HepG2 (cell line): ENCODE data around the gene CCDC28A. TPM values are rescaled to one million over a fixed set of nuclear protein-coding genes. Genes with fewer than 3 reads are reported as not detected.
A peak's percentile ranks its signal among the peaks of the same experiment; 100 is the strongest.

ENCODE experiments used
- ATF1 ChIP-seq: IDR thresholded peaks from 2 replicates; pipeline ENCODE4 v1.6.1; 2016; ENCODE audit warnings: mild to moderate bottlenecking, control low read depth
- CCDC6 ChIP-seq: sonication (generic); formaldehyde crosslinking; IDR thresholded peaks from 2 replicates; pipeline ENCODE4 v1.8.1; 2022; ENCODE audit warnings: mild to moderate bottlenecking, missing genetic modification reagents, moderate library complexity
- DMAP1 ChIP-seq: IDR thresholded peaks from 2 replicates; pipeline ENCODE4 v1.6.1; 2016
- ELF1 ChIP-seq: sonication (generic); formaldehyde crosslinking; IDR thresholded peaks from 2 replicates; pipeline ENCODE4 v1.4.0; 2020; ENCODE audit warnings: missing genetic modification reagents
- ETV5 ChIP-seq: IDR thresholded peaks from 2 replicates; pipeline ENCODE4 v1.6.1; 2018; ENCODE audit warnings: missing biosample characterization, missing genetic modification reagents, inconsistent platforms, borderline replicate concordance
- FOXA1 ChIP-seq, 2 experiments: fragments of 450-650 bp in 1 of 2; sonication (generic) in 1 of 2; formaldehyde crosslinking in 1 of 2; IDR thresholded peaks; 2 replicates each; pipeline versions ENCODE4 v1.4.0 to v1.6.1; 2016 to 2020; ENCODE audit warnings: missing genetic modification reagents in 1 of 2
- KAT2B ChIP-seq: fragments of 150-350 bp; IDR thresholded peaks from 2 replicates; pipeline ENCODE4 v1.6.1; 2014; ENCODE audit warnings: low read depth, low read length, borderline replicate concordance
- MAFF ChIP-seq: IDR thresholded peaks from 2 replicates; pipeline ENCODE4 v1.6.1; 2011; ENCODE audit warnings: low read depth, low read length, improper control_type of control experiment
- MIXL1 ChIP-seq: IDR thresholded peaks from 2 replicates; pipeline ENCODE4 v1.6.1; 2016
- PHF21A ChIP-seq: sonication (generic); formaldehyde crosslinking; IDR thresholded peaks from 2 replicates; pipeline ENCODE4 v1.5.0; 2020; ENCODE audit warnings: mild to moderate bottlenecking, missing genetic modification reagents
- POLR2A ChIP-seq, 2 experiments: IDR thresholded peaks; 2 replicates each; pipeline ENCODE4 v1.6.1; 2011; ENCODE audit warnings: low read depth in 2 of 2, low read length in 2 of 2, mild to moderate bottlenecking in 1 of 2, moderate library complexity in 1 of 2; ENCODE audit not compliant: insufficient read depth in 1 of 2
- RCOR2 ChIP-seq: IDR thresholded peaks from 2 replicates; pipeline ENCODE4 v1.6.1; 2016; ENCODE audit warnings: missing biosample characterization, missing genetic modification reagents
- REL ChIP-seq: sonication (generic); formaldehyde crosslinking; conservative IDR thresholded peaks from 2 replicates; pipeline ENCODE4 v1.8.0; 2022; ENCODE audit warnings: mild to moderate bottlenecking, missing genetic modification reagents, moderate library complexity
- SATB2 ChIP-seq: sonication (generic); formaldehyde crosslinking; IDR thresholded peaks from 2 replicates; pipeline ENCODE4 v1.5.0; 2020; ENCODE audit warnings: missing genetic modification reagents
- SSRP1 ChIP-seq: IDR thresholded peaks from 2 replicates; pipeline ENCODE4 v1.6.1; 2016; ENCODE audit warnings: control low read depth
- TGIF2 ChIP-seq: IDR thresholded peaks from 2 replicates; pipeline ENCODE4 v1.6.1; 2016; ENCODE audit warnings: control low read depth, missing compliant biosample characterization
- ZBTB21 ChIP-seq: sonication (generic); formaldehyde crosslinking; IDR thresholded peaks from 2 replicates; pipeline ENCODE4 v1.4.0; 2020; ENCODE audit warnings: missing genetic modification reagents
- ZNF430 ChIP-seq: sonication (generic); formaldehyde crosslinking; IDR thresholded peaks from 2 replicates; pipeline ENCODE4 v1.9.0; 2021; ENCODE audit warnings: mild to moderate bottlenecking, missing genetic modification reagents
- ZNF484 ChIP-seq: sonication (generic); formaldehyde crosslinking; IDR thresholded peaks from 2 replicates; pipeline ENCODE4 v1.5.1; 2020; ENCODE audit warnings: mild to moderate bottlenecking, low read depth, missing genetic modification reagents, borderline replicate concordance
- ZNF563 ChIP-seq: sonication (generic); formaldehyde crosslinking; IDR thresholded peaks from 2 replicates; pipeline ENCODE4 v1.8.0; 2022; ENCODE audit warnings: mild to moderate bottlenecking, moderate library complexity, missing genetic modification reagents
- polyA plus RNA-seq, 8 experiments: library from polyadenylated mRNA; depleted of rRNA in 3 of 8; stranded (reverse) in 7 of 8; unstranded in 1 of 8; fragments of >200 nt; fragmentation: Illumina TruSeq in 4 of 8; extraction: Trizol in 4 of 8; gene quantifications; 2 replicates each; pipeline versions ENCODE4 v1.2.1 to v1.2.3, GENCODE V29; 2011 to 2016; ENCODE audit warnings: low read depth in 4 of 8, missing spikeins in 1 of 8, mixed read lengths in 1 of 8; ENCODE audit not compliant: insufficient read depth in 1 of 8
- total RNA-seq, 5 experiments: library from RNA; depleted of rRNA; stranded (reverse); fragments of >200 nt; fragmentation: Illumina TruSeq; extraction: Trizol; gene quantifications; 2 replicates each; pipeline ENCODE4 v1.2.3, GENCODE V29; 2016; ENCODE audit warnings: low read depth in 1 of 5
- TF ChIP-seq, protein P1 (sequence below): sonication (generic); formaldehyde crosslinking; conservative IDR thresholded peaks from 2 replicates; pipeline ENCODE4 v1.4.0; 2020; ENCODE audit warnings: missing genetic modification reagents
- TF ChIP-seq, protein P2 (sequence below): sonication (generic); formaldehyde crosslinking; IDR thresholded peaks from 2 replicates; pipeline ENCODE4 v1.5.0; 2020; ENCODE audit warnings: missing genetic modification reagents, mild to moderate bottlenecking, borderline replicate concordance
- TF ChIP-seq, protein P3 (sequence below): sonication (generic); formaldehyde crosslinking; IDR thresholded peaks from 2 replicates; pipeline ENCODE4 v1.4.0; 2020; ENCODE audit warnings: missing genetic modification reagents
- TF ChIP-seq, protein P4 (sequence below): IDR thresholded peaks from 2 replicates; pipeline ENCODE4 v1.6.1; 2016; ENCODE audit warnings: mild to moderate bottlenecking

CCDC28A gene
- total and polyA plus RNA-seq, 2 of the 13 experiments (the other 11 are each of a cell fraction or from before 2014, with no cell fraction given): 15.8 TPM

DNA sequence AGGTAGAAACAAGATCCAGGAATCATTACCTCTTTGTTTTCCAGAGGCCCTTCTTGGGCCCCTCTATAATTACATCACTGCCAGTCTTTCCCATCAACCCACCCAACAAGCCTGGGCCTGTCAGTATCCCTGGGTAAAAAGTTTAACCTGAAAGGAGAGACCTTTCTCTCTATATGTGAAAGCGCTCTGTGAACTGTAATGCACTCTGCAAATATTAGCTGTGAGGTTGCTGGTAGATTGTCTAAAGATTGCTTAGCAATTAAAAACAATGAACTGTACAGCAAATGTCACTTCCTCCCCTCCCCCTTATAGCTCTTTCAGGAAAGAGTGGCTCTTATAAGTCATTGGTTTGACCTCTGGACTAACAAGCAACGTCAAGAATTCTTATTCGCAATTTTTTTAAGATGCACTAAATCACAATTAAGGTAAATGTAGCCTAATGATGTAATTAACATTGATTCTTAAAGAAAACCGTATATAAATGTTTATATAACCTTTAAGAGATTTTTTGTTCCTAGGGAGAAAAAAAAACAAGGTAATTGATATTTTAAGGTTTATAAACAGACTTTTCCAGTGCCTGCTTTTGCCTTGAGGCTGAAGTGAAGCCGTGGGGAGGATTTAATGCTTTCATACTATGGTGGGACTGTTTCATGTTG is 40.7 kb downstream of the CCDC28A start (continued):
- TF ChIP-seq, protein P1, sequence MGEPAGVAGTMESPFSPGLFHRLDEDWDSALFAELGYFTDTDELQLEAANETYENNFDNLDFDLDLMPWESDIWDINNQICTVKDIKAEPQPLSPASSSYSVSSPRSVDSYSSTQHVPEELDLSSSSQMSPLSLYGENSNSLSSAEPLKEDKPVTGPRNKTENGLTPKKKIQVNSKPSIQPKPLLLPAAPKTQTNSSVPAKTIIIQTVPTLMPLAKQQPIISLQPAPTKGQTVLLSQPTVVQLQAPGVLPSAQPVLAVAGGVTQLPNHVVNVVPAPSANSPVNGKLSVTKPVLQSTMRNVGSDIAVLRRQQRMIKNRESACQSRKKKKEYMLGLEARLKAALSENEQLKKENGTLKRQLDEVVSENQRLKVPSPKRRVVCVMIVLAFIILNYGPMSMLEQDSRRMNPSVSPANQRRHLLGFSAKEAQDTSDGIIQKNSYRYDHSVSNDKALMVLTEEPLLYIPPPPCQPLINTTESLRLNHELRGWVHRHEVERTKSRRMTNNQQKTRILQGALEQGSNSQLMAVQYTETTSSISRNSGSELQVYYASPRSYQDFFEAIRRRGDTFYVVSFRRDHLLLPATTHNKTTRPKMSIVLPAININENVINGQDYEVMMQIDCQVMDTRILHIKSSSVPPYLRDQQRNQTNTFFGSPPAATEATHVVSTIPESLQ (CRISPR knock-in tag): no peak
- TF ChIP-seq SSRP1 (no peak), ZNF430 (CRISPR knock-in tag) (0 out of 2 replicates have a peak, but pooled peaks have one; percentile 49), POLR2A (IDR thresholded peaks at IDR 0.05; ENCODE audit: insufficient read depth in 1 of 2, low read depth in 2 of 2, low read length in 2 of 2) (no peak), MIXL1 (peak; percentile 69), SATB2 (CRISPR knock-in tag) (no peak), ATF1 (CRISPR knock-in tag) (peak; percentile 57; the same call in 1 of the 2 replicates), ZNF484 (CRISPR knock-in tag) (no peak), PHF21A (CRISPR knock-in tag) (peak; percentile 85), KAT2B (no peak), RCOR2 (CRISPR knock-in tag) (0 out of 2 replicates have a peak, but pooled peaks have one; percentile 28), ELF1 (CRISPR knock-in tag) (0 out of 2 replicates have a peak, but pooled peaks have one; percentile 11), TGIF2 (CRISPR knock-in tag) (0 out of 2 replicates have a peak, but pooled peaks have one; percentile 38), REL (CRISPR knock-in tag) (no peak), FOXA1 (IDR thresholded peaks at IDR 0.05) (no peak), FOXA1 (CRISPR knock-in tag; IDR thresholded peaks at IDR 0.05) (peak; percentile 60; the same call in 1 of the 2 replicates), ETV5 (CRISPR knock-in tag) (peak; percentile 42; the same call in 1 of the 2 replicates), MAFF (no peak), CCDC6 (0 out of 2 replicates have a peak, but pooled peaks have one; percentile 28), ZNF563 (CRISPR knock-in tag) (no peak), ZBTB21 (0 out of 2 replicates have a peak, but pooled peaks have one; percentile 48), DMAP1 (CRISPR knock-in tag) (0 out of 2 replicates have a peak, but pooled peaks have one; percentile 42)
- TF ChIP-seq, protein P2, sequence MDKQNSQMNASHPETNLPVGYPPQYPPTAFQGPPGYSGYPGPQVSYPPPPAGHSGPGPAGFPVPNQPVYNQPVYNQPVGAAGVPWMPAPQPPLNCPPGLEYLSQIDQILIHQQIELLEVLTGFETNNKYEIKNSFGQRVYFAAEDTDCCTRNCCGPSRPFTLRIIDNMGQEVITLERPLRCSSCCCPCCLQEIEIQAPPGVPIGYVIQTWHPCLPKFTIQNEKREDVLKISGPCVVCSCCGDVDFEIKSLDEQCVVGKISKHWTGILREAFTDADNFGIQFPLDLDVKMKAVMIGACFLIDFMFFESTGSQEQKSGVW (CRISPR knock-in tag): no peak
- TF ChIP-seq, protein P3, sequence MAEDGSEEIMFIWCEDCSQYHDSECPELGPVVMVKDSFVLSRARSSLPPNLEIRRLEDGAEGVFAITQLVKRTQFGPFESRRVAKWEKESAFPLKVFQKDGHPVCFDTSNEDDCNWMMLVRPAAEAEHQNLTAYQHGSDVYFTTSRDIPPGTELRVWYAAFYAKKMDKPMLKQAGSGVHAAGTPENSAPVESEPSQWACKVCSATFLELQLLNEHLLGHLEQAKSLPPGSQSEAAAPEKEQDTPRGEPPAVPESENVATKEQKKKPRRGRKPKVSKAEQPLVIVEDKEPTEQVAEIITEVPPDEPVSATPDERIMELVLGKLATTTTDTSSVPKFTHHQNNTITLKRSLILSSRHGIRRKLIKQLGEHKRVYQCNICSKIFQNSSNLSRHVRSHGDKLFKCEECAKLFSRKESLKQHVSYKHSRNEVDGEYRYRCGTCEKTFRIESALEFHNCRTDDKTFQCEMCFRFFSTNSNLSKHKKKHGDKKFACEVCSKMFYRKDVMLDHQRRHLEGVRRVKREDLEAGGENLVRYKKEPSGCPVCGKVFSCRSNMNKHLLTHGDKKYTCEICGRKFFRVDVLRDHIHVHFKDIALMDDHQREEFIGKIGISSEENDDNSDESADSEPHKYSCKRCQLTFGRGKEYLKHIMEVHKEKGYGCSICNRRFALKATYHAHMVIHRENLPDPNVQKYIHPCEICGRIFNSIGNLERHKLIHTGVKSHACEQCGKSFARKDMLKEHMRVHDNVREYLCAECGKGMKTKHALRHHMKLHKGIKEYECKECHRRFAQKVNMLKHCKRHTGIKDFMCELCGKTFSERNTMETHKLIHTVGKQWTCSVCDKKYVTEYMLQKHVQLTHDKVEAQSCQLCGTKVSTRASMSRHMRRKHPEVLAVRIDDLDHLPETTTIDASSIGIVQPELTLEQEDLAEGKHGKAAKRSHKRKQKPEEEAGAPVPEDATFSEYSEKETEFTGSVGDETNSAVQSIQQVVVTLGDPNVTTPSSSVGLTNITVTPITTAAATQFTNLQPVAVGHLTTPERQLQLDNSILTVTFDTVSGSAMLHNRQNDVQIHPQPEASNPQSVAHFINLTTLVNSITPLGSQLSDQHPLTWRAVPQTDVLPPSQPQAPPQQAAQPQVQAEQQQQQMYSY: no peak
- TF ChIP-seq, protein P4, sequence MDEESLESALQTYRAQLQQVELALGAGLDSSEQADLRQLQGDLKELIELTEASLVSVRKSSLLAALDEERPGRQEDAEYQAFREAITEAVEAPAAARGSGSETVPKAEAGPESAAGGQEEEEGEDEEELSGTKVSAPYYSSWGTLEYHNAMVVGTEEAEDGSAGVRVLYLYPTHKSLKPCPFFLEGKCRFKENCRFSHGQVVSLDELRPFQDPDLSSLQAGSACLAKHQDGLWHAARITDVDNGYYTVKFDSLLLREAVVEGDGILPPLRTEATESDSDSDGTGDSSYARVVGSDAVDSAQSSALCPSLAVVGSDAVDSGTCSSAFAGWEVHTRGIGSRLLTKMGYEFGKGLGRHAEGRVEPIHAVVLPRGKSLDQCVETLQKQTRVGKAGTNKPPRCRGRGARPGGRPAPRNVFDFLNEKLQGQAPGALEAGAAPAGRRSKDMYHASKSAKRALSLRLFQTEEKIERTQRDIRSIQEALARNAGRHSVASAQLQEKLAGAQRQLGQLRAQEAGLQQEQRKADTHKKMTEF: peak; percentile 67; the same call in 1 of the 2 replicates
